ENCODE measurements around the gene GGN. TPM values are rescaled to one million over a fixed set of nuclear protein-coding genes. Genes with fewer than 3 reads are reported as not detected.

GGN gene
- total RNA-seq, 1 experiment from 2014 or later = 0.47 TPM

DNA sequence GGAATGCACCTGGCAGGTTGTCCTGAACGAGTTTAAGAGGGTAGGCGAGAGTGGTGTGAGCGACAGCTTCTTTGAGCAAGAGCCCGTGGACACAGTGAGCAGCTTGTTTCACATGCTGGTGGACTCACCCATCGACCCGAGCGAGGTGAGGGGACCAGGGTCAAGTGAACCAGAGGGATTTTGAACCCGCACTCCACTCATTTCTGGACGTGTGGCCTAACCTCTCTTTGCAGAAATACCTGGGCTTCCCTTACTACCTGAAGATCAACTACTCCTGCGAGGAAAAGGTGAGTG is 50.5 kb downstream of the GGN start:
- DNase-seq (ENCODE audit: low read depth, low spot score) (no peak), ATAC-seq (no peak)
- intact Hi-C loops (cut with micrococcal nuclease) = no loop called here
- Histone ChIP-seq H3K27ac (ENCODE audit: low read depth, low read length) (peak overlapping the region; percentile 71), H3K27me3 (ENCODE audit: insufficient read depth, low read length) (no peaks in the 10 kb centered on the region), H3K9me3 (ENCODE audit: control insufficient read depth in 1 of 2, insufficient read depth in 1 of 2, low read depth in 1 of 2, low read length in 2 of 2) (no peaks in the 10 kb centered on the region), H3K9me2 (ENCODE audit: insufficient read depth) (no peaks in the 10 kb centered on the region), H2AFZ (ENCODE audit: low read depth, low read length, poor library complexity, severe bottlenecking) (no peak overlapping the region), H3K79me2 (ENCODE audit: insufficient read depth, low read length) (no peaks in the 10 kb centered on the region), H4K20me1 (ENCODE audit: insufficient read depth) (no peaks in the 10 kb centered on the region), H3K9ac (ENCODE audit: low read length) (peak overlapping the region; percentile 56), H3K4me3 (replicated peaks in 1 of 2; ENCODE audit: low read depth in 1 of 2, low read length in 2 of 2) (peak overlapping the region; percentile 66 to 77), H3K4me1 (ENCODE audit: control insufficient read depth in 1 of 2, insufficient read depth in 2 of 2, low read length in 2 of 2) (peaks cover 8 to 26% of the 10 kb centered on the region in 2 experiments), H3K36me3 (ENCODE audit: control insufficient read depth in 1 of 2, insufficient read depth in 2 of 2, low read length in 2 of 2) (no peaks in the 10 kb centered on the region), H3K4me2 (ENCODE audit: low read length) (peak overlapping the region; percentile 84)
- TSS peak; percentile 65 for BruUV-seq (replicated peaks)
- RAD21 ChIA-PET (ENCODE audit: low non-redundant PET in 1 of 2, low total read pairs in 2 of 2, uncharacterized antibody in 2 of 2, unreplicated experiment in 2 of 2) = interaction anchor here in 1 of 2 experiments (1.0 kb wide), 1 partner anchor 93 kb away, joined by 4 read pairs; no protein-coding TSS in a partner anchor
- POLR2A ChIA-PET = no interaction called here
- TF ChIP-seq CBX3 (IDR thresholded peaks at IDR 0.05; ENCODE audit: low read depth) = no peak
- no peak for TF ChIP-seq SP1 (IDR thresholded peaks at IDR 0.05; ENCODE audit: low read depth)
- TF ChIP-seq, protein P1, sequence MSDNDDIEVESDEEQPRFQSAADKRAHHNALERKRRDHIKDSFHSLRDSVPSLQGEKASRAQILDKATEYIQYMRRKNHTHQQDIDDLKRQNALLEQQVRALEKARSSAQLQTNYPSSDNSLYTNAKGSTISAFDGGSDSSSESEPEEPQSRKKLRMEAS (IDR thresholded peaks at IDR 0.05) = no peak
- TF ChIP-seq, protein P2, sequence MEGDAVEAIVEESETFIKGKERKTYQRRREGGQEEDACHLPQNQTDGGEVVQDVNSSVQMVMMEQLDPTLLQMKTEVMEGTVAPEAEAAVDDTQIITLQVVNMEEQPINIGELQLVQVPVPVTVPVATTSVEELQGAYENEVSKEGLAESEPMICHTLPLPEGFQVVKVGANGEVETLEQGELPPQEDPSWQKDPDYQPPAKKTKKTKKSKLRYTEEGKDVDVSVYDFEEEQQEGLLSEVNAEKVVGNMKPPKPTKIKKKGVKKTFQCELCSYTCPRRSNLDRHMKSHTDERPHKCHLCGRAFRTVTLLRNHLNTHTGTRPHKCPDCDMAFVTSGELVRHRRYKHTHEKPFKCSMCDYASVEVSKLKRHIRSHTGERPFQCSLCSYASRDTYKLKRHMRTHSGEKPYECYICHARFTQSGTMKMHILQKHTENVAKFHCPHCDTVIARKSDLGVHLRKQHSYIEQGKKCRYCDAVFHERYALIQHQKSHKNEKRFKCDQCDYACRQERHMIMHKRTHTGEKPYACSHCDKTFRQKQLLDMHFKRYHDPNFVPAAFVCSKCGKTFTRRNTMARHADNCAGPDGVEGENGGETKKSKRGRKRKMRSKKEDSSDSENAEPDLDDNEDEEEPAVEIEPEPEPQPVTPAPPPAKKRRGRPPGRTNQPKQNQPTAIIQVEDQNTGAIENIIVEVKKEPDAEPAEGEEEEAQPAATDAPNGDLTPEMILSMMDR (IDR thresholded peaks at IDR 0.05 in 2 of 3, conservative IDR thresholded peaks at IDR 0.05 in 1 of 3; ENCODE audit: borderline replicate concordance in 1 of 3, insufficient read depth in 1 of 3, low read depth in 2 of 3, low read length in 2 of 3) = no peak
- no peak for TF ChIP-seq ELF1 (IDR thresholded peaks at IDR 0.05; ENCODE audit: borderline replicate concordance, low read depth)
- no peak for TF ChIP-seq EZH2phosphoT487 (IDR thresholded peaks at IDR 0.05; ENCODE audit: borderline replicate concordance)
- CTCF ChIA-PET = interaction anchor here (0.9 to 2.1 kb wide), 4 partner anchors 37 to 438 kb away, joined by 3 to 5 read pairs (median 3); partner anchors contain the start of genes FAM98C, GGN and PSMD8

Data from HCT116 (cell line).